GM12875 (cell line): Measurements from ENCODE around the gene GRK6.
A peak's percentile ranks its signal among the peaks of the same experiment; 100 is the strongest.

Source experiments
- H3K4me3 ChIP-seq: one replicate; pipeline ENCODE4 v1.5.1; 2011; ENCODE audit warnings: low read depth, low read length, control low read depth
- TF ChIP-seq, protein P1 (sequence below): IDR thresholded peaks from 2 replicates; pipeline ENCODE4 v1.5.1; 2011; ENCODE audit warnings: low read depth, mild to moderate bottlenecking, control low read depth, inconsistent platforms, low read length, moderate library complexity, borderline replicate concordance; ENCODE audit not compliant: insufficient read depth

Gene GRK6

DNA sequence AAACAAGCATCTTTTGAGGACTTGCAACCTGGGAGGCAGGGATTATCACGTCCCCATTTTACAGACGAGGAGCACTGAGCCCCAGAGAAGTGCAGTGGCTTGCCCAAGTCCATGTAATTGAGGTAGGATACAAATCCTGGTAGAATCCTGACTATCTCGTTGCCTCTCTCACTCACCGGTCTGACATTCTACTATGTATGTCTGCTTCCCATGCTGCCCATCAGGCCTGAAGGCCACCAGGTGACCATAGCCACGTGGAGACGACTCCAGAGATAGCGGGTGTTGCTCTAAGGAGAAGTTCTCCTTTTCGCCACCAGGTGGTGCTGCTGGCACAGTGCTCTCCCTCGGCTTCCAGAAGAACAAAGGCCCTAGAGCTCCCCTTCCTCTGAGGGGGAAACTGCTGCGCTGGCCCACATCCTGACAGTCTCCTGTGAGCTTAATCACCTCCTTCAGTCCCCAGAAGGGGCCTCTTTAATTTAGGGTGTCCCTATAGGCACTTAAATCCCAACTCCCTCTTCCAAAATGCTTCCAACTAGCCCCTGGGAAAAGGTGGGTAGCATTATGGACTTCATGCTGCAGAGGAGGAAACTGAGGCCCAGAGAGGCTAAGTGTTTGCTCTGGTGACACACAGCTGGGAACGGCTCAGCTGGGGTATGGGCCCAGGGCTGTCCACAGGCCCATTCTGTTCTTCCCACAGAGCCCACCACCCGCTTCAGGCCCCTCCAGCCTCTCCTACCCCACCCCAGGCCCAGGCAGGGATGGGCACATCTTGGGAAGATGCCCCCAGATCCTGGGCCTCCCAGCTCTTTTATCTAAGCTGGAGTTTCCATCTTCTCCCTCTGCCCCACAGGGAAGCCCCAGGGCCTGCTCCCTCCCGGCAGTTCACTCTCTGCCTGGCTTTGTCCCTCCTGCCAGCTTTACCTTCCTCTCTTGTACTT, 35.8 kb upstream of the GRK6 start:
- H3K4me3 ChIP-seq: no peak overlapping the region
- TF ChIP-seq, protein P1, sequence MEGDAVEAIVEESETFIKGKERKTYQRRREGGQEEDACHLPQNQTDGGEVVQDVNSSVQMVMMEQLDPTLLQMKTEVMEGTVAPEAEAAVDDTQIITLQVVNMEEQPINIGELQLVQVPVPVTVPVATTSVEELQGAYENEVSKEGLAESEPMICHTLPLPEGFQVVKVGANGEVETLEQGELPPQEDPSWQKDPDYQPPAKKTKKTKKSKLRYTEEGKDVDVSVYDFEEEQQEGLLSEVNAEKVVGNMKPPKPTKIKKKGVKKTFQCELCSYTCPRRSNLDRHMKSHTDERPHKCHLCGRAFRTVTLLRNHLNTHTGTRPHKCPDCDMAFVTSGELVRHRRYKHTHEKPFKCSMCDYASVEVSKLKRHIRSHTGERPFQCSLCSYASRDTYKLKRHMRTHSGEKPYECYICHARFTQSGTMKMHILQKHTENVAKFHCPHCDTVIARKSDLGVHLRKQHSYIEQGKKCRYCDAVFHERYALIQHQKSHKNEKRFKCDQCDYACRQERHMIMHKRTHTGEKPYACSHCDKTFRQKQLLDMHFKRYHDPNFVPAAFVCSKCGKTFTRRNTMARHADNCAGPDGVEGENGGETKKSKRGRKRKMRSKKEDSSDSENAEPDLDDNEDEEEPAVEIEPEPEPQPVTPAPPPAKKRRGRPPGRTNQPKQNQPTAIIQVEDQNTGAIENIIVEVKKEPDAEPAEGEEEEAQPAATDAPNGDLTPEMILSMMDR: peak; percentile 94

DNA sequence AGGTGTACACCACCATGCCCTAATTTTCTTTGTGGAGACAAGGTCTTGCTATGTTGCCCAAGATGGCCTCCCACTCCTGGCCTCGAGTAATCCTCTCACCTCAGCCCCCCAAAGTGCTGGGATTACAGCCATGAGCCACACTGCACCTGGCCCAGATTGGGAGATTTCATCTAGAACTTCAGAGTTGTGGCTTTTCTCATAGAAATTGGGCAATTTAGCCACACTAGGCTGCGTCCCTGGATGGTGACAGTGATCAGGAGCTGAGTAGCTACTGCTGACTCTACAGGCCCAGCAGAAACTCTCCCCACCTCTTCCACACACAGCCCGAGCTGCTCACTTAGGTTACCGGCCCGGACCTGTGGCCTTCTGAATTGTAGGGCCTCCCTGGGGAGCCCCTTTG, 33.7 kb upstream of the GRK6 start:
- TF ChIP-seq, protein P1: no peak
- no peak overlapping the region for H3K4me3 ChIP-seq

DNA sequence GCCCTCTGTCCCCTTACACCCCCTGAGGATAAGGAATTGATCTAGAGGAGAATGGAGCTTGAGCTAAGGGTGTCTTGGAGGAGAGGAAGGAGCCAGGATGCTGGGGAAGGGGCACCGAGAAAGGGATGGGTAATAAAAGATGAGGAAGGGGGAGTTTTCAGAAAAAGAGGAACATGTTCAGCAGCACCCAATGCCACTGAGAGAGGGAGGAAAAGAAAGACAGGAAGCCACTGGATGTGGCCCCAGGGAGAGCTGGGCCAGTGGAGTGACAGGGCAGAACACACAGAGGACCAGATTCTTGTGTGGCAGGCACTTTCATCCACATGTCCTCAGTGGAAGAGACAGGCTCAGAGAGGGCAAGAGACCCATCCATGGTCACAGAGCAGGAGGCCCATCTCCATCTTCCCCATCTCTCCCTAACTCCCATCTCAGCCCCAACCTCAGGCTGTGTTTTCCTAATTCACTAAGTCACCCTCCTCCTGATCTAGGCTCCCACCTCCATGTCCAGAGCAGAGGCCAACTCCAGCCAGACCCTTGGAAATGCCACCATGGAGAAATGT, 33.2 kb upstream of the GRK6 start:
- no peak overlapping the region for H3K4me3 ChIP-seq
- TF ChIP-seq, protein P1: no peak

DNA sequence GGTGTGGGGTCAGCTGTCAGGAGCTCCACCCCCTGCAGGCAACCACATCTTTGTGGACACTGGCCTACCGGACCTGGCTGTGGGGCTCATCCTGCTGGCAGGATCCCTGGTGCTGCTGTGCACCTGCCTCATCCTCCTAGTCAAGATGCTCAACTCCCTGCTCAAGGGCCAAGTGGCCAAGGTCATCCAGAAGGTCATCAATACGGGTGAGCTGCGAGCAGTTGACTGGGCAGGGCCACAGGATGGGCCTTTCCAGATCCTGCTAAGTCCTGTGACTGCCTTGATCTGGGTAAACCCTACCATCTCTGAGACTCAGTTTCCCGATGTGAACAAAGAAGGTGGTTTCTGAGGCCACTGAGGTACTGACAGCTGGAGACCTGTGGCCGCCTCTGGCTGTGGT, 32.5 kb upstream of the GRK6 start:
- TF ChIP-seq, protein P1: no peak
- H3K4me3 ChIP-seq: no peak overlapping the region

DNA sequence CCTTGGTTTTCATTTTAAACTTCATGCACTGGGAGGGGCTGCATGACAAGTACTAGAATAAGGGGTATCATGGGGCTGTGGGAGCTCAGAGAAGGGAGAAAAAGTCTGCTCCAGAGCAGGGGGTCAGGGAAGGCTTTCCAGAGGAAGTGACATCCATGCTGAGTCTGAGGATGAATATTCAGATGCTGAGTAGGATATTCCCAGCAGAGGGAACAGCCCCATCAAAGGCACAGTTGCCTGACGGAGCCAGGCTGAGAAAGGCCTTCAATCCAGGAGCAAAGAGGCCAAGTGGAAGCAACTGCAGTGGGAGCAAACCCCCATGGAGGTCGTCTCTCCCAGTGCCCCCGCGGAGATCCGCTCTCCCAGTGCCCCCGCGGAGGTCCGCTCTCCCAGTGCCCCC, 30.4 kb upstream of the GRK6 start:
- TF ChIP-seq, protein P1: no peak
- no peak overlapping the region for H3K4me3 ChIP-seq

DNA sequence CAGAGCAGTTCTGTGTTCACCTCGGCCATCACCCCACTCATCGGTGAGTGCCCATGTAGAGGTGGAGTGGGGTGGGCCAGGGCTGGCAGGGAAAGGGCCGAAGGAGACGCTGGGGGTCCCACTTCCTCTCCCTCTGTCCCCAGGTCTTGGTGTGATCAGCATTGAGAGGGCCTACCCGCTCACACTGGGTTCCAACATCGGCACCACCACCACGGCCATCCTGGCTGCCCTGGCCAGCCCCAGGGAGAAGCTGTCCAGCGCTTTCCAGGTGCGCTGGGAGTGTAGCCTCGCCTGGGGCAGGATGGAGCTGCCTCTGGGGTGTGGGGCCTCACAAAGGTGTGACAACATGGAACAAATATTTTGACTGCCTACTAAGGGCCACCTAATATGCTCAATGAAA, 29.7 kb upstream of the GRK6 start:
- TF ChIP-seq, protein P1: no peak
- no peak overlapping the region for H3K4me3 ChIP-seq
